GM12801 (cell line): ENCODE measurements around the gene SLC1A4.

Source experiments
- TF ChIP-seq, protein P1 (sequence below): IDR thresholded peaks from one replicate; pipeline ENCODE4 v1.5.1; 2011; ENCODE audit warnings: control low read depth; ENCODE audit not compliant: insufficient read length; ENCODE audit errors: extremely low read depth

The SLC1A4 gene

DNA sequence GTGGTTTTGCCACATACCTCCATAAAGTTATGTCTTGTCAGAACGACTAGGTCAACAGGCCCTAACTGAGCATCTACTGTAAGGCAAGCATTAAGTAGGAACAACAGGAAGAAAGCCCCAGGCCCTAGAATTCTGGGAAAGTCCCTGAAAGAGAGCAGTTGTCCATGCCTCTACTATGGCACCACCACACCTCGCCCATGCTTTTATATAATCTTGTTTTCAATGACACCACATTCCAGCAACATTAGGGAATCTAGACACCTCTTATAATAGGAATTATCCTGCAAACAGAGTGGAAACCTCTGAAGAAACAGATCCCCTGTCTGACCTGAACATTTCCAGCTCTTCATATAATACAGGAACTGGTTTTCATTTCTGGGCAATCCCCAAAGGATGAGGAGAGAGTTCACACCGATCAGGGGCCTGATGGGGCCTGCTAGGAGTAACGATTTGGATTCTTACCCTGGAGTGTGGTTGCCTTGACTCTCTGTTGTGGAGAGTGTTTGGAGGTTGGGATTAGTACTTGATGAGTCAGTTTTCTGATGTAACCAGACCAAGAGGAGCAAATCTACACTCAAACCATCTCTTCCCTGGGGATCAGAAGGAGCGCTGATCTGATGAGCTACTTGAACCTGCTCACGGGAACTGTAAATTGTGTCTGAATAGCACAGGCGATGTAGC is 35.1 kb downstream of the SLC1A4 start:
- TF ChIP-seq, protein P1, sequence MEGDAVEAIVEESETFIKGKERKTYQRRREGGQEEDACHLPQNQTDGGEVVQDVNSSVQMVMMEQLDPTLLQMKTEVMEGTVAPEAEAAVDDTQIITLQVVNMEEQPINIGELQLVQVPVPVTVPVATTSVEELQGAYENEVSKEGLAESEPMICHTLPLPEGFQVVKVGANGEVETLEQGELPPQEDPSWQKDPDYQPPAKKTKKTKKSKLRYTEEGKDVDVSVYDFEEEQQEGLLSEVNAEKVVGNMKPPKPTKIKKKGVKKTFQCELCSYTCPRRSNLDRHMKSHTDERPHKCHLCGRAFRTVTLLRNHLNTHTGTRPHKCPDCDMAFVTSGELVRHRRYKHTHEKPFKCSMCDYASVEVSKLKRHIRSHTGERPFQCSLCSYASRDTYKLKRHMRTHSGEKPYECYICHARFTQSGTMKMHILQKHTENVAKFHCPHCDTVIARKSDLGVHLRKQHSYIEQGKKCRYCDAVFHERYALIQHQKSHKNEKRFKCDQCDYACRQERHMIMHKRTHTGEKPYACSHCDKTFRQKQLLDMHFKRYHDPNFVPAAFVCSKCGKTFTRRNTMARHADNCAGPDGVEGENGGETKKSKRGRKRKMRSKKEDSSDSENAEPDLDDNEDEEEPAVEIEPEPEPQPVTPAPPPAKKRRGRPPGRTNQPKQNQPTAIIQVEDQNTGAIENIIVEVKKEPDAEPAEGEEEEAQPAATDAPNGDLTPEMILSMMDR: no peak

DNA sequence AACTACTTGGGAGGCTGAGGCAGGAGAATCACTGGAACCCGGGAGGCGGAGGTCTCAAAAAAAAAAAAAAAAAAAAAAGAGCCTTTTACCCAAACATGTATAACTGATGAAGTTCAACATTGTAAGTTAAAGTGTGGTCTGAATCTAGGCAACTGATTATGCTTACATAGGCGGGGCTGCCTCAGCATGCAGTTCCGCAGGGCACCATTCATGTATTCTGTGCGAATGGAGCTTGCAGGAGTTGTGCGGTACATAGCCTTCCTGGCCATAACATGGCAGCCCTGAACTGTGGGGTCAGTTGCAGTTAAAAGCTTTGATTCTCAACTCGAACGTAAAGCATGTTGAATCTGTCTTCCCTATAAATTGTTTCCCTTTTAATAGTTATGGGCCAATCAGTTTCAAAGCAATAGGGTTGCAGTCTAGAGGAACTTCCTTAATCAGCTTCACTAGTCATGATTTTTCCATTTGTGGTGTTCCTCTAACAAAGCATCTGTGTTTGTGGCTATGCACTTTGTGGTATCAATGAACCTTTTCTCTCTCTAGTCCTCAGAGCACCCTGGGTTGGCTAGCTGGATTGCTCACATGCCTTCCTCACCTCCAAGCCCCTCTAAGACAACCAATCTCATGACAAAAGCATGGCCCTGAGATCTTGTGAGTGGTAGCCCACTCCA is 36.4 kb downstream of the SLC1A4 start:
- TF ChIP-seq, protein P1: no peak

- TF ChIP-seq, protein P1: no peak
These were observed 37.0 kb downstream of the SLC1A4 start for GRCh38 chr2:65026154-65026553.

GRCh38 chr2:65026704-65027464 is 37.7 kb downstream of the SLC1A4 start:
- TF ChIP-seq, protein P1: no peak

DNA sequence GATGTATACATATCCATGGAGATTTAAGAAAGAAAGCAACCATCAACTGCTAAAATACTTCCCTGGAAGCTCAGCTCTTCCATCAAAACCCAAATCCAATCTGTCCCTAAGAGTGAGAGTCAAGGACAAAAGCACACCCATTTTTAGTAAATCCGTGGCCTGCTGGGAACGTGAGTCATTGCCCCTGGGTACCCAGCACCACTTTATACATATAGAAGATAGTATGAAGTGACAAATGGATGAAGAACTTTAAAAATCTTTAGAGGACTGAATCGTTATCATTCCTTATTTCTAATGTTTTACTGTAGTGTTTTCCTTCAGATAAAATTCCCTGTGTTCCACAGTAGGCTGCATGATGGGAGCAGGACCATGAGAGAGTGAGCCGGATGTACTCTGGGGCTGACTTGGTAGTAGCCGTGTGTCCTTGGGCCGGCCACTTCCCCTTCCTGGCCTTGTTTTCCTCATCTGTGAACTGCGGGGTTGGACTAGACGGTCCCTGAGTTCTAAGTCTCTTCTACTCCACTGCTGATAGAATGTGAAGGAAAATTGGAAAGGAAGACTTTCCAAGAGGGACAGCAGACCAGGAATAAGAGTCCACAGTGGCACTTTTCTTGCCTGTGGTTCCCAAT is 38.5 kb downstream of the SLC1A4 start:
- TF ChIP-seq, protein P1: no peak

DNA sequence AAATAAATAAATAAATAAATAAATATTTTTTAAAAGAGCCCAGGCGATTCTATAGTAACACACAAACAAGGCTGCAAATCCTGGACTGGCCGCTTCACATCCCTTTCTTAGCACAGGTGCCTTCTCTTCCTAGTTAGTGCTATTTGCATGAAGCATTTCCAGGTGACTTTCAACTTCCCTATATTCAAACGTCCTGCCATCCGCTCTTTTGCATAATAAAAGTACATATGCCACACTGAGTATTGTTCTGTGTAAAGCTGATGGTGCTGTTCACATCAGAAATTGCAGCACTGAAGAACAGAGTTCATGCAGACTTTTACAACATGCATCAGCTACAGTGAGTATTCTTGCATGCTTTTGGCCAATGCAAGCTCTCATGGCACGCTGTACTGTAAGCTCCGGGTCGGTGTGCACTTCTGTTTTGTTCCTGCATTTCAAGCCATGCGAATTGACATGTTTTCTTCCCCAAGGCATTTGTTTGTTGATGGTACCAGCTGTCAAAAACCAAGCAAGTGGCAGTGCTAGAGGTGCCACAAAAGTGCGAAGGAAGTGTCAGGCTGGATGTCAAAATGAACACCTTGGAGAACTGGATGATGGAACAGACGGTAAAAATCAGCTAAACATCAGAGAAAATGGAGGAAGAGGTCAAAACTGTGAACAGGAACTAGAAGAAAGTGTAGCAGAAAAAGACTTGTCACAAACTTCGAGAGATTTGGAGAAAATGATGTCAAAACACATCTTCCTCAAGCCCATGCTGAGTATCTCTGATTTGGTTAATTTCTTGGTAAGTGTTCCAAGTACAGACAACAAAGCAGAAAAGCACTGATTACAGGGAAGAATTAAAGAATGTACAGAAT is 41.5 kb downstream of the SLC1A4 start:
- TF ChIP-seq, protein P1: no peak
